SU-DHL-6 (cell line): ENCODE results near the gene CDC42.

Experiments
- CTCF ChIP-seq: fragments of 200-600 bp; sonication (generic); IDR thresholded peaks from one replicate; pipeline ENCODE4 v1.5.1; 2017; ENCODE audit warnings: antibody characterized with exemption, mild to moderate bottlenecking, low read length, moderate library complexity; ENCODE audit not compliant: insufficient read depth, poor library complexity, severe bottlenecking
- EZH2phosphoT487 ChIP-seq: fragments of 200-600 bp; sonication (generic), shearing (Covaris generic); conservative IDR thresholded peaks from 2 replicates; pipeline ENCODE4 v1.6.1; 2018; ENCODE audit warnings: mild to moderate bottlenecking, antibody characterized with exemption, low read length, moderate library complexity, mixed read lengths

GRCh38 chr1:22104865-22105437 lies 52.4 kb downstream of the CDC42 start:
- no peak for TF ChIP-seq CTCF
- TF ChIP-seq EZH2phosphoT487: no peak
